HG02623 (cell line): ENCODE measurements around the gene TRIM17.
"Not testable (repeated sequence)": the region's sequence is repeated elsewhere in the genome, so short reads cannot be mapped to it uniquely, and the experiment has no call there.

Source experiments
- ATAC-seq: cut with Tn5 transposase; IDR thresholded peaks from one replicate; pipeline ENCODE4 v1.9.1; 2021; ENCODE audit warnings: moderate library complexity; ENCODE audit not compliant: unreplicated experiment

Gene TRIM17

GRCh38 chr1:228448372-228448771 is 31.7 kb upstream of the TRIM17 start:
- no peak for ATAC-seq

GRCh38 chr1:228446852-228447251 is 30.2 kb upstream of the TRIM17 start:
- ATAC-seq: no peak

- peak; percentile 53 for ATAC-seq
Observed at GRCh38 chr1:228445843-228446650, 29.4 kb upstream of the TRIM17 start.

GRCh38 chr1:228445490-228445842 is 28.8 kb upstream of the TRIM17 start:
- ATAC-seq: no peak

GRCh38 chr1:228443395-228443794 is 26.7 kb upstream of the TRIM17 start:
- ATAC-seq: no peak

- no peak for ATAC-seq
Observed at GRCh38 chr1:228440761-228441500, 24.3 kb upstream of the TRIM17 start.

- ATAC-seq: no peak
Observed at GRCh38 chr1:228438266-228438665, 21.6 kb upstream of the TRIM17 start.

- no peak for ATAC-seq
Observed at GRCh38 chr1:228437424-228437962, 20.8 kb upstream of the TRIM17 start.

GRCh38 chr1:228434689-228435088 is 18.0 kb upstream of the TRIM17 start:
- no peak for ATAC-seq

GRCh38 chr1:228433337-228434053 is 16.8 kb upstream of the TRIM17 start:
- ATAC-seq: not testable (repeated sequence)

- ATAC-seq: no peak
Observed at GRCh38 chr1:228430243-228430642, 13.6 kb upstream of the TRIM17 start.

GRCh38 chr1:228429698-228430097 is 13.0 kb upstream of the TRIM17 start:
- no peak for ATAC-seq

GRCh38 chr1:228429007-228429406 is 12.3 kb upstream of the TRIM17 start:
- ATAC-seq: no peak

GRCh38 chr1:228428412-228428811 is 11.8 kb upstream of the TRIM17 start:
- ATAC-seq: no peak

GRCh38 chr1:228426518-228427175 is 10.0 kb upstream of the TRIM17 start:
- no peak for ATAC-seq

- no peak for ATAC-seq
Observed at GRCh38 chr1:228424685-228425660, 8.3 kb upstream of the TRIM17 start.

- no peak for ATAC-seq
Observed at GRCh38 chr1:228423404-228424053, 6.9 kb upstream of the TRIM17 start.

GRCh38 chr1:228420968-228421826 is 4.5 kb upstream of the TRIM17 start:
- ATAC-seq: no peak
